Activated CD4-positive, CD25-positive, alpha-beta regulatory T cell treated with anti-CD3 and anti-CD28 coated beads, Interleukin-2, amount 50 U/mL, for 72 hours (primary cell): ENCODE measurements around the gene OR52A5.
"Not testable (repeated sequence)": the region's sequence is repeated elsewhere in the genome, so short reads cannot be mapped to it uniquely, and the experiment has no call there.

Experiments used
- DNase-seq: peaks from one replicate; pipeline ENCODE4 v3.0.0; 2021

Gene OR52A5

DNA sequence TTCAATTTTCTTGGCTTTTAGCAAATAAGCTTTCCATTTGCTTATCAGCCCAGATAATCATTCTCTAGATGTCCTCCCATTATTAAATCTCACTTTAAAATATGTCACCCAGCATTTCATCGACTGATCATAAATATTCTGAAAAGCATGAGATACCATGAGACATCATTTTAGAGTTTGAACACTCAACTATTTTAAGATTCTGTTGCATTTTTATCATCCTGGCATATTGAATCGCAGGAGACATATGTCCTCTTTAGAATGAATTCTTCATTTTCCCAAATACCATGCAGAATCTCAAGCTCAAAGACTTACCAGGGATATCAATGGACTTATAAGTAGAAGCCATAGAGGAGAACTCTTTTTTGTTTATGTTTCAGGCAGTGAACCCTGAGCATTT, at the start of gene OR52A5:
TSS of gene OR52A5 (minus strand) at position 361 of the 400 bp plus-strand sequence. CDS start 5,714 bp downstream, outside the sequence.
- DNase-seq = no peak

DNA sequence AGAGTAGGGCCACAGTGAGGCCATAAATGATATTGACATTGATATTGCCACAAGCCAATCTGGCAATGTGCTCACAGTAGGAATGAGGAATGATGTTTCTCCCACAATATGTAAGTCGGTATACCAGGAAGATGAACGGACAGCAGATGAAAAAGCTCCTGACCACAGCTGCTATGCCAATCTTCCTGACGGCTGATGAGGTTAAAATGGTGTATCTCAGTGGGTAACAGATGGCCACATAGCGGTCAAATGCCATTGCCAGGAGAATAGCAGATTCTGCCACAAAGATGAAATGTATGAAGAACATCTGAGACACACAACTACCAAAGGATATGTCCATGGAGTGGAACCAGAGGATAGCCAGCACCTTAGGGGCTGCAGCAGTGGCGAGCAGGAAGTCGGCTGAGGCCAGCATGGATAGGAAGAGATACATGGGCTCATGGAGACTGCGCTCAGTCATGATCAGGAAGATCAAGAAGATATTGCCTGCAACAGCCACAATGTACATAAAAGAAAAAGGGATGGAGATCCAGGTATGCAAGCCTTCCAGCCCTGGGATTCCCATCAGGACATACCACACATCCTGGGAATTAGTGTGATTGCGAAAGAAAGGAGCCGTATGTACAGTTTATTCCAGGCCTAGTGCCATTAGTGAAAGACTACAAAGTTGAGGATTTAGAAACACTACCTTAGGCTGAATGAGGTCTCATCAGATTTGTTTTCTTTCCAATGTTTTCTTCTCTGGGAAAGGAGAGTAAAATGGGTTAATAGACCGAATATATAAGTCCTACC, 40.1 kb upstream of the OR52A5 start:
- no peak for DNase-seq

DNA sequence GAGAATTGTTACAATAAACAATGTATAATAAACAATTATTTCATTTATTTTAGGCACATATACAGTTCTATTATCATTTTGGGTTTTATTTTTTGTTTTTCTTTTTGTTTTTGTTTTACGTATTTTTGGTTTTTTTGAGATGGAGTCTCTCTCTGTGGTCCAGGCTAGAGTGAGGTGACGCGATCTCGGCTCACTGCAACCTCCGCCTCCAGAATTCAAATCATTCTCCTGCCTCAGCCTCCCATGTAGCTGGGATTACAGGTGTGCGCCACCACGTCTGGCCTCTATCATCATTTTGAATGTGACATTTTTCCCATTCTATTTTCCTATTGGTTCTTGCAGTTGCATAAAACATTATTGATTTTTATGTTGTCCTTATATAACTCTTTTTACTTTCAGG, 36.8 kb upstream of the OR52A5 start:
- DNase-seq = no peak

DNA sequence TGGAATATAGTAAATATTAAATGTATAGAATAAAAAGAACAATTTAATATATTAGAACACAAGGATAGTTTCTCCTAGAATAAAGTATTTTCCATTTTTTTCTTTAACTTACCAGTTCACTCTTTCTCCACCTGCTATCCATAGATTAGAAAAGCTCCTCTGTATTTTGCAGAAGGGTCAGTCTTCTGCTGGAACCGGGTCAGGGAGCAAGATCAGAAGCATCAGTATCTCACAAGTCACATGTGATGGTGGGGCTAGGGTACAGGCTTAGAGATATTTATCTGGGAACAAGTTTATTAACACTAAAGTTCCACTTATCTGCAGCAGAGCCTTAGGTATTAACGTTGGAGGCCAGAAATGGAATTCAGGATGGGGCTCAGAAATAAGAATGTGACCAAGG, 33.7 kb upstream of the OR52A5 start:
- no peak for DNase-seq

DNA sequence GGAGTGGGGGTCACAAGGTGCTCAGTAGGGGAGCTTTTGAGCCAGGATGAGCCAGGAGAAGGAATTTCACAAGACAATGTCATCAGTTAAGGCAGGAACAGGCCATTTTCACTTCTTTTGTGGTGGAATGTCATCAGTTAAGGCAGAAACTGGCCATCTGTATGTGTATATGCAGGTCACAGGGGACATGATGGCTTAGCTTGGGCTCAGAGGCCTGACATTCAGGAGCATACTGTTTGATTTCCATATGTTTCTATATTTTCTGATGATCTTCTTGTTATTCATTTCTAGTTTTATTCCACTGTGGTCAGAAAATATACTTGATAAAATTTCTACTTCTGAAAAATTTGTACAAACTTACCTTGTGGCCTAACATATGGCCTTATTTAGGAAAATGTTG, 27.7 kb upstream of the OR52A5 start:
- DNase-seq = not testable (repeated sequence)

DNA sequence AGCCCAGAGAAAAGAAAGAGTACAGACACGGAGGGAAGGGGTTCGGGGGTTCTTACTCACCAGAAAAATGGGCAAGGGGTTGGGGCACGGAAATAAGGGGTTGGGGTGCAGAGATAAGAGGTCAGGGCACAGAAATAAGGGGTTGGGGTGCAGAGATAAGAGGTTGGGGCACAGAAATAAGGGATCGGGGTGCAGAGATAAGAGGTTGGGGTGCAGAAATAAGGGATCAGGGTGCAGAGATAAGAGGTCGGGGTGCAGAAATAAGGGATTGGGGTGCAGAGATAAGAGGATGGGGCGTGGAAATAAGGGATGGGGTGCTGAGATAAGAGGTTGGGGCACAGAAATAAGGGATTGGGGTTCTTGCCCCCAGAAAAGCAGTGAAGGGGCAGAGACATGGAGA, 26.7 kb upstream of the OR52A5 start:
- not testable (repeated sequence) for DNase-seq

DNA sequence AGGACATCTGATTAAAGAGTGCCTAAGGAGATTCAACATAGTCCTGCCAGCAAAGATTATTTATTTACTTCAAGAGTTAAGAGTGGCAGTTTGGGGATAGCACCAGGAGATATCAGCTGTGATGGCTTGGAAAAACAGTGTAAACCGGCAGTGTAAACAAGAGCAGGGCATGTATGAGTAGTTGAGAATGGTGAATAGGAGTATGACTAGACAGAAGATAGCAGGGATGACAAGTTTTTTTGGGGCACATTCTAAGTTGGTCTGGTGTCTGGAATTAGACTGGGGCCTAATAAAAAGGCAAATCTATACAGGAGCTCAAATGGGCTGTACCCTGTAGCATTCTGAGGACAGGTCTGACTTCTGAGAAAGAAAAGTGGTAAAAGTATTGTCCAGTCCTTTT, 22.9 kb upstream of the OR52A5 start:
- not testable (repeated sequence) for DNase-seq

DNA sequence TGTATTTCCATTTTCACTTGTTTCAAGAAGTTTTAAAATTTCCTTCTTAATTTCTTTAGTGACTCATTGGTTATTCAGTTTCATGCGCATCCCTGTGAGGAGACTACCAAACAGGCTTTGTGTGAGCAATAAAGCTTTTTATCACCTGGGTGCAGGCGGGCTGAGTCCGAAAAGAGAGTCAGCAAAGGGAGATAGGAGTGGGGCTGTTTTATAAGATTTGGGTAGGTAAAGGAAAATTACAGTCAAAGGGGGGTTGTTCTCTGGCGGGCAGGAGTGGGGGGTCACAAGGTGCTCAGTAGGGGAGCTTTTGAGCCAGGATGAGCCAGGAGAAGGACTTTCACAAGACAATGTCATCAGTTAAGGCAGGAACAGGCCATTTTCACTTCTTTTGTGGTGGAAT, 22.1 kb upstream of the OR52A5 start:
- not testable (repeated sequence) for DNase-seq

DNA sequence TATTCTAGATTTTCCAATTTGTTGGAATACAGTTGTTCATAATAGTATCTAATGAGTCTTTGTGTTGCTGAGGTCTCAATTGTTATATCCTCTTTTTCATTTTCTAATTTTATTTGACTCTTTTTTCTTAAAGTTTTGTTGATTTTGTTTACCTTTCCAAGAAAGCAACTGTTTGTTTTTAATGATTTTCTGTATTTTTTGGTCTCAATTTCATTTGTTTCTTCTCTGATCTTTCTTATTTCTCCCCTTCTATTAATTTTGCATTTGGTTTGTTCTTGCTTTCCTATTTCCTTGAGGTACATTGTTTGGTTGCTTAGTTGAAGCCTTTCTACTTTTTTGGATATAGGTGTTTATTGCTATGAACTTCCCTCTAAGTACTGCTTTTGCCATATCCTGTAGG, 21.6 kb upstream of the OR52A5 start:
- no peak for DNase-seq

DNA sequence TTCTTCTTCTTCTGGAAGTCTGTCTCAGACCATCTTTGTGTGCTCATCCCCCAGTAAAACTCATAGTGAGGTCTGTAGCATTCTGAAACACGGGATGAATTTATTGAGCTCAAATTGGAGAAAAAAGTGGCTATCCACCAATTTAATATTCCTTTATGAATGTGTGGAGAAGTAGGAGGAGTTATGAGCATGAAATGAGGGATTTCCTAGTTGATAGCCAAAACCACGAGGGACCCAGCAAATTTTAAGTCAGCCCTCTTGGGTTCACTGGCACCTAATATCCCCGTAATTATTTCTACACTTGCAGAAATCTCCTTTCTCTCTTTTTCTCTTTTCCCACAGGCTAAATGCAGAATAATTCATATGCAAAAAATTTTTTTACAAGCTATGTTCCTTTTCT, 16.5 kb upstream of the OR52A5 start, which contains the start of gene OR52A1:
TSS of gene OR52A1 (minus strand) at position 101 of the 400 bp plus-strand sequence. CDS start 2,388 bp downstream, outside the sequence.
- DNase-seq = no peak

DNA sequence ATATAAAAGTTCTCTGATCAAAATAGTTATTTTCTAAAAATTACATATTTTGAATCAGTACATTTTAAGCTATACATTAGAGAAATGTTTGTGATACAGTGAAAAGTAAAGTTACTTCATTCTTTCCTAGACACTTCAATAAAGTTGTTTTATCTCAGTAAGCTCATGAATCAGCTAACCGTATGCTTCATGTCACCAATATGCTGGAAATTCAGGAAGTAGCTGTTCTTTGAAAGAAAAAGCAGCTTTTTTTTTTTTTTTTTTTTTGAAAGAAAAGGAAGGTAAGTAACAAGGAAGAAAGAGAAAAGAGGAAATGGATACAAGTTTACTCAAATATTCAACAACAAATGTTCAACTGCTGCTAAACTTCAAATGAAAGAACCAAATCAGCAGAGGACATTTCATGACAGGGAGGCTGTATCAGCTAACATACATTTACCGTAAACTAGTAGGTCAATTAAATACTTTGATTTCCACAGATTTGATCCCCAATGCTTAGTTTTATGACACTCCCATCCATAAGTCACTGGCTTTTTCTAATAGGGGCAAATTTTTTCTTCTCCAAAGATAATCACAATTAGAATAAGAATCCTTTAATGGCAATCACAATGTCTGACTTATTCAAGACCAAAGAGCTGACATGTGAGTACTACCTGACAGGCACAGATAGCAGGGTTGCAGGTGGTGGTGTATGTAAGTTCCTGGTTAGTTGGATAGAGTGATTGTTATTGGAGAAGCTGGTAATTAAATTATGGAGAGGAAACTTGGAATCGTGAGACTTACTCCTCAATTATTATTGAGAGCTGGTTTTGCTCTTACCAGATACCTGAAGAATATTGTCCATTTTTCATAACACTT, 15.6 kb upstream of the OR52A5 start:
- DNase-seq = no peak

DNA sequence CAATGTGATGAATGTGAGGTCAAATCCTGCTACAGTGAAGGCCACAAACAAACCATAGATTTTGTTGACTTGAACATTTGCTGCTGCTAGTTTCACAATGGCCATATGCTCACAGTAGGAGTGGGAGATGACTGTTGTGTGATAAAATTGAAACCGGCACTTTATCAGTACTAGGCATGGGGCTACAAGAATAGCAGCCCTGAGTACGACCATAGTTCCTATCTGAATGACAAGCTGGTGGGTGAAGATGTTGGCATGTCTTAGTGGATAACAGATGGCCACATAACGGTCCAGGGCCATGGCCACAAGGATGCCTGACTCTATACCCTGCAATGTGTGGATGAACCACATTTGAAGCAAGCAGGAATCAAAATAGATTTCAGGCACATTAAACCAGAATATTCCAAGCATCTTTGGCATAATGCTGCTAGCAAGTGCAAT, 13.6 kb upstream of the OR52A5 start:
- no peak for DNase-seq

DNA sequence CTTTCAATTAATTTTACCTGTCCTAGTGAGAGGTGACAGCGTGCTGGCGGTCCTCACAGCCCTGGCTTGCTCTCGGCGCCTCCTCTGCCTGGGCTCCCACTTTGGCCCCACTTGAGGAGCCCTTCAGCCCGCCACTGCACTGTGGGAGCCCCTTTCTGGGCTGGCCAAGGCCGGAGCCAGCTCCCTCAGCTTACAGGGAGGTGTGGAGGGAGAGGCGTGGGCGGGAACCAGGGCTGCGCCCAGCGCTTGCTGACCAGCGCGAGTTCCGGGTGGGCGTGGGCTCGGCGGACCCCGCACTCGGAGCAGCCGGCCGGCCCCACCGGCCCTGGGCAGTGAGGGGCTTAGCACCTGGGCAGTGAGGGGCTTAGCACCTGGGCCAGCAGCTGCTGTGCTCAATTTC, 6.0 kb upstream of the OR52A5 start:
- DNase-seq = not testable (repeated sequence)

DNA sequence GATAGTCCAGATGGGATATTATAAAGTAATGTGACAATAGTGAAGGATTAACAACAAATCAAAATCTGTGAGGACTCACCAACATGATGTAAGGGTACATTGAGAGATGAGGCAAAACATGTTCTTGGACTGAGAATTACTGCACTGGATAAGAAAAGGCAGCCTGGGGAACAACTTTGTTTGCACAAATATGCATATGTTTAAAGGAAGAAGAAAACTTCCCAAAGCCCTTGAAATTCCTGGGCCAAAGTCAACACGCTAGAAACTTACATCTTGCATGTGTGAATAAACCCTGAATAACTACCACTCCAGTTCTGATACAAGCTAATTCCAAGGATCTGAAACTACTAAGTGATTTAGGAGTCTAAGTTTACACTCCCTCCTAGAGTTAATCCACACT, 1.1 kb downstream of the OR52A5 start:
- no peak for DNase-seq

DNA sequence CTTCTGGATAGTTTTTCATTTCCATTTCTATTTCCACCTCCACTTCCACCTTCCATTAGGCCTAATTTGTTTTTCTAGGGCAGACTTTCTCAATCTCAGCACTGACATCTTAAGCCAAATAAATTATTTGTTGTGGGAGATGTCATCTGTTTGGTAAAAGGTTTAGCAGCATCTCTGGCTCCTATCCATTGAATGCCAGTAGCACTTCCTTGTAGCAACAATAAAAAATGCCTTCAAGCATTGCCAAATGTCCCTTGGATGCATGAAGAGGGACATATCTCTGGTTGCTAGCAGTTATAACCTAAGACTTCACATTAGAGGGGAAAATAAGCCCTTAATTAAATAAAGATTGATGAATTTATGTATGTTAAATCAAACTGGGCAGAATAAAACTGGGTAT, 1.9 kb downstream of the OR52A5 start:
- no peak for DNase-seq

DNA sequence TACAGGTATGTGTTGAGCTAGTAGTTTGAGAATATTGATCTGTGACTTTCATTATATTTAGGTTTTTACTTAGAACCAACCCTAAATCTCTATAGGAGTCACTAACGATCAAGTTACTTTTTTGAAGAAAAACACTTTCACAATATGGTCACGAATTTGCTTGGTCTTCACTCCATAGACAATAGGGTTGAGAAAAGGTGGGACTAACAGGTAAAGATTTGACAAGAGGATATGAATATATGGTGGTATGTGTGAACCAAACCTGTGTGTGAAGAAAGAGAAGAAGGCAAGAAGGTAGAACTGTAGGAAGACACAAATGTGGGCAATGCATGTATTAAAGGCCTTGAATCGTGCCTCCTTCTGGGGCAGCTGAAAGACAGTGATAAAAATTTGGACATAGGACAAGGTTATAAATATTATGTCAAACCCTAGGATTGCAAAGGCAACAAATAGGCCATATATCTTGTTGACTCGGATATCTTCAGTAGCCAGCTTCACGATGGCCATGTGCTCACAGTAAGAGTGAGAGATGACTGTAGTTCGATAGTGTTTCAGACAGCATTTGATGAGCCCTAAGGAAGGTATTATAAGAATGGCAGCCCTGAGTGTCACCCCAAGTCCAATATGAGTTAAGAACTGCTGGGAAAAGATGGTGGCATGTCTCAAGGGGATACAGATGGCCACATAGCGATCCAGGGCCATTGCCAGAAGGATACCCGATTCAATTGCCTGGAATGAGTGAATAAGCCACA, 6.4 kb downstream of the OR52A5 start:
- no peak for DNase-seq

DNA sequence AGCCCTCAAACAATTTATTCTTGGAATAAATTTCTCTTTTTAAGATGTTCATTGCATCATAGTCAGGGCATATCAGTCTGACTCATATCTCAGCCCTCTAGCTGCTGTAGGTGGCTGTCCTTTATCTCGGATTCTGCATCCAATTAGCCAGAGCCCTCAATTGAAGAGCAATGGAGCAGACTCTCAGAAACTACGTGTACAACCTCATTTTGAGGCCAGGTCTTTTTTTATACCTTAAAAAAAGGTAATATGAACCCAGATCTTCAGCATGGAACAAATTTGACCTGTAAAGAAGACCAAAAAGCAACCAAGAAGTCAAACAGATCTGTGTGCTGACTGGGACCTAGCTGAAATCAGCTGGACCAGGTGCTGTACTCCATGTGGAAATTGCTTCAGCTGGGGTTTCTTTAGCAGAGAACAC, 8.7 kb downstream of the OR52A5 start:
- no peak for DNase-seq

DNA sequence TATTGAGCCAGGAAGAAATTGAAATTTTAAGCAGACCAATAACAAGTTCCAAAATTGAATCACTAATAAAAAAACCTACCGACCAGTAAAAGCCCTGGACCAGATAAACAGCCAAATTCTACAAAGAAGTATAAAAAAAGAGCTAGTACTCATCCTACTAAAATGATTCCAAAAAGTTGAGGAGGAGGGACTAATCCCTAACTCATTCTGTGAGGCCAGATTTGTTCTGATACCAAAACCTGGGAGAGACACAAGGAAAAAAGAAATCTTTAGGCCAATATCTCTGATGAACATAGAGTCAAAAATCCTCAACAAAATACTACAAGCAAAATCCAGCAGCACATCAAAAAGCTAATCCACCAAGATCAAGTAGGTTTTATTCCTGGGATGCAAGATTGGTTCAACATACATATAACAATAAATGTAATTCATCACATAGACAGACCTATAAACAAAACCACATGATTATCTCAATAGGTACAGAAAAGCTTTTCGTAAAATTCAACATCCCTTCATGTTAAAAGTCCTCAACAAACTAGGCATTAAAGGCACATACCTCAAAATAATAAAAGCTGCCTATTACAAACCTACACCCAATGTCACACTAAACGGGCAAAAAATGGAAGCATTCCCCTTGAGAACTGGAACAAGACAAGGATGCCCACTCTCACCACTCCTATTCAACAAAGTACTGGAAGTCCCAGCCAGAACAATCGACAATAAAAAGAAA, 13.1 kb downstream of the OR52A5 start:
- no peak for DNase-seq

DNA sequence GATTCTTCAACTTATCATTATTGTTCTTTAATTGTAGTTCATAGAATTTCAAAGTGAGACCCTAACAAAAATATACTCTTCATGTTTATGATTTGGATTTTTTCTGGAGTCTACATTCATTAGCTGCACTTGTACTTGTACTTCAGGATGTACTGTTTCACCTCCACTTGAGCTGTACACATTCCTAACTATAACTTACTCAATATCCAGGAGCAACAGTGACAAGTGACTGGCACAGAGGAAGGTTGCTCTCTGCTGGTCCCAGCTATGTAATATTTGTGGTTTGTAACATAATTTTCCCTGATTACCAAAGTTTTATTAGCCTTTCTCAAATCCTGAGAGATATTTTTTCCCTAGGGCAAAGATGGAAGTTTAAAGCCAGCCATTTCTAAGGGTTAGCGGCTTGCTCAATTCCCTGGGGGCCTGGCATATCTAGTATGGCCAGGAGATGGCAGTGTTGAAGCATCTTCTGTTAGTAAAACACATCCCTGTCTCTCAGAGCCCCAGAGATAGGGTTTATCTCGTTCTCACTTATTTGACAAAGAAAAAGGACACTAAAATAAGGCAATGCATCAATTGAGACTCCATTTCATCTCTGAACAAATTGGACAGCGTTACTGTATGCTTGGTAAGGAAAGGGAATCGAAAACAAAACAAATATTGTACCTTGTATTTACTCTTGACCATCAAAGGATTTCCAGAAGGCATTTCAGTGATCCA, 14.2 kb downstream of the OR52A5 start:
- peak; percentile 42 for DNase-seq

DNA sequence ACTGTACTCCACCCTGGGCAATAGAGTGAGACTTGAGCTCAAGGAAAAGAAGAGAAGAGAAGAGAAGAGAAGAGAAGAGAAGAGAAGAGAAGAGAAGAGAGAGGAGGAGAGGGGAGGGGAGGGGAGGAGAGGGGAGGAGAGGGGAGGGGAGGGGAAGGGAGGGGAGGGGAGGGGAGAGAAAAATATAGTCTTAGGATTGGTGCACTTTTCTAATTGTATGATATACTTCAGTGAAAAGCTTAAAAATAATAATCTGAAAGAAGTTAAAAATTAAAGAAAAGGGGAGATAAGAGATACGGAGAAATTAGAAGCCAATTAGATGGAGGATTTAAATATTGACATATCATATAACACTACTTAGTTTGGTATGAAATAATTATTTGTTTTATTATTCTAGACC, 19.3 kb downstream of the OR52A5 start:
- DNase-seq = no peak

DNA sequence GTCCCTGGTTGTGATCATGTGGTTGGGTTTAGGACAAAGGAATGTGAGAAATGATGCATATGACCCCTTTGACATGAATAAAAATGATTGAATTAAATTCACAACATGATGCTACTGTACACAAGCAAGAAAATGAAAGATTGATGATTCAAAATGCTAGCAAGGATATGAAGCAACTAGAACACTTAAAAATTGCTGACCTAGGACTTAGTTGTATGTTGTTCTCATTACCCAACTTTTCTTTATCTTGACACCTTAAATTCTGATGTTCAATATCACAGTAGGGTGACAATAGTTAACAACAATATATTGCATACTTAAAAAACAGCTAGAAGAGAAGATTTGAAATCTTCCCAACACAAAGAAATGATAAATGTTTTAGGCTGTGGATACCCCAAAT, 20.6 kb downstream of the OR52A5 start:
- no peak for DNase-seq

DNA sequence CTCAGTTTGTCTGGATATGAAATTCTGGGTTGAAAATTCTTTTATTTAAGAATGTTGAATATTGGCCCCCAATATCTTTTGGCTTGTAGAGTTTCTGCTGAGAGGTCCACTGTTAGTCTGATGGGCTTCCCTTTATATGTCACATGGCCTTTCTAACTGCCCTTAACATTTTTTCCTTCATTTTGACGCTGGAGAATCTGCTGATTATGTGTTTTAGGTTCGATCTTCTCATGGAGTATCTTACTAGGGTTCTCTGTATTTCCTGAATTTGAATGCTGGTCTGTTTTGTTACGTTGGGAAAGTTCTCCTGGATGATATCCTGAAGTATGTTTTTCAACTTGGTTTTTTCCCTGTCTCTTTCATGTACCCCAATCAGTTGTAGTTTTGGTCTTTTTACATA, 22.8 kb downstream of the OR52A5 start:
- no peak for DNase-seq
